ENCODE data around the gene C16orf89.
A peak's percentile ranks its signal among the peaks of the same experiment; 100 is the strongest.

The C16orf89 gene

DNA sequence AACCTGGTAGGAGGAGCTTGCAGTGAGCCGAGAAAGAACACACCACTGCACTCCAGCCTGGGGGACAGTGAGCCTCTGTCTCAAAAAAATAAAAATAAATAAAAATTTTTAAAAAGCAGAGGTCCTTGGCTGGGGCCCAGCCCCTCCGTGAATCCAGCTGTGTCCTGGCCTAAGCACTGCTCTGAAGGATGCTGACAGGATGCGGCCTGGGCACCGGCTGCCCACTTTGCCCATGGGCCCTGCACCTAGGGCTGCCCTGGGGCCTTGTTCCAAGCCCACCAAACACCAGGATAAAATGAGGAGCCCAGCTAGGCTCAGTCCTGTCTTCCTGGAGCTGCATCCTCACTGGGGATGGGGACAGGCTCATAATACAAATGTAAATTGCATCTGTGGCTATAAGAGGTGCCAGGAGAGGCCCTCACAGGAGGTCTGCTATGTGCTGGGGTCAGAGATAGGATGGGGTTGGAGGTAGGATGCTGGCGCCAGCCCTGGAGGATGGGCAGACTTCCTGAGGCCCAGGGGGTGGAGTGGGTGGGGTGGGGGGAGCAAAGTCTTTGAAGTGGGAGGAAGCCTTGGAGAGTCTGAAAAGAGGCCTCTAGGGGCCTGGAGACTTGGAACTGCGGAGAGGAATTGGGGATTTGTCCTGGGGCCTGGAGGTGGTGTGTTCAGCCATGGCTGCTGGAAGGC lies 6.2 kb downstream of the C16orf89 start:
- DNase-seq (ENCODE audit: low read depth): no peak
- H3K4me3 ChIP-seq (ENCODE audit: low read depth, low read length): no peak overlapping the region
- TF ChIP-seq CTCF (IDR thresholded peaks at IDR 0.05; ENCODE audit: low read depth, low read length) (no peak), MYC (IDR thresholded peaks at IDR 0.05; ENCODE audit: low read depth, low read length) (no peak), POLR2A (IDR thresholded peaks at IDR 0.05; ENCODE audit: extremely low read depth, insufficient read length) (no peak)
- TF ChIP-seq, protein P1, sequence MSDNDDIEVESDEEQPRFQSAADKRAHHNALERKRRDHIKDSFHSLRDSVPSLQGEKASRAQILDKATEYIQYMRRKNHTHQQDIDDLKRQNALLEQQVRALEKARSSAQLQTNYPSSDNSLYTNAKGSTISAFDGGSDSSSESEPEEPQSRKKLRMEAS (IDR thresholded peaks at IDR 0.05; ENCODE audit: low read depth, low read length): no peak

GRCh38 chr16:5058476-5058875 lies 7.3 kb downstream of the C16orf89 start:
- H3K4me3 ChIP-seq (ENCODE audit: low read depth, low read length): no peak overlapping the region
- DNase-seq (ENCODE audit: low read depth): no peak
- peak; percentile 1 for TF ChIP-seq CTCF (IDR thresholded peaks at IDR 0.05; ENCODE audit: low read depth, low read length)
- TF ChIP-seq, protein P1 (IDR thresholded peaks at IDR 0.05; ENCODE audit: low read depth, low read length): no peak

GRCh38 chr16:5056352-5056751 lies 9.4 kb downstream of the C16orf89 start:
- no peak overlapping the region for H3K4me3 ChIP-seq (ENCODE audit: low read depth, low read length)
- DNase-seq (ENCODE audit: low read depth): peak; percentile 77
- peak; percentile 79 for TF ChIP-seq CTCF (IDR thresholded peaks at IDR 0.05; ENCODE audit: low read depth, low read length)
- TF ChIP-seq, protein P1 (IDR thresholded peaks at IDR 0.05; ENCODE audit: low read depth, low read length): no peak

GRCh38 chr16:5054876-5055865 lies 10.6 kb downstream of the C16orf89 start:
- no peak overlapping the region for H3K4me3 ChIP-seq (ENCODE audit: low read depth, low read length)
- DNase-seq (ENCODE audit: low read depth): no peak

GRCh38 chr16:5046914-5047313 lies 18.8 kb downstream of the C16orf89 start:
- TF ChIP-seq POLR2A (IDR thresholded peaks at IDR 0.05; ENCODE audit: extremely low read depth, insufficient read length) (no peak), MYC (IDR thresholded peaks at IDR 0.05; ENCODE audit: low read depth, low read length) (no peak), CTCF (IDR thresholded peaks at IDR 0.05; ENCODE audit: low read depth, low read length) (no peak)
- TF ChIP-seq, protein P1 (IDR thresholded peaks at IDR 0.05; ENCODE audit: low read depth, low read length): no peak
- no peak overlapping the region for H3K4me3 ChIP-seq (ENCODE audit: low read depth, low read length)
- no peak for DNase-seq (ENCODE audit: low read depth)

More at GRCh38 chr16:5054876-5055865, 10.6 kb downstream of the C16orf89 start:
- TF ChIP-seq MYC (IDR thresholded peaks at IDR 0.05; ENCODE audit: low read depth, low read length): no peak
- no peak for TF ChIP-seq POLR2A (IDR thresholded peaks at IDR 0.05; ENCODE audit: extremely low read depth, insufficient read length)
- no peak for TF ChIP-seq CTCF (IDR thresholded peaks at IDR 0.05; ENCODE audit: low read depth, low read length)
- TF ChIP-seq, protein P1 (IDR thresholded peaks at IDR 0.05; ENCODE audit: low read depth, low read length): no peak

All from NB4 (cell line).